Brain microvascular endothelial cell (primary cell): ENCODE measurements around the gene MPC2.
"Not testable (repeated sequence)": the region's sequence is repeated elsewhere in the genome, so short reads cannot be mapped to it uniquely, and the experiment has no call there.

Source experiments
- DNase-seq: peaks from one replicate; pipeline ENCODE4 v3.0.0-alpha.2; 2020
- H3K27ac ChIP-seq: fragments of 250-450 bp; sonication (Bioruptor Pico); 2 replicates; pipeline ENCODE4 v1.5.1; 2020; ENCODE audit warnings: mild to moderate bottlenecking, moderate library complexity
- H3K27me3 ChIP-seq: fragments of 250-450 bp; sonication (Bioruptor Pico); replicated peaks from 2 replicates; pipeline ENCODE4 v1.5.1; 2020; ENCODE audit warnings: mild to moderate bottlenecking
- H3K36me3 ChIP-seq: fragments of 250-450 bp; sonication (Bioruptor Pico); replicated peaks from 2 replicates; pipeline ENCODE4 v1.5.1; 2020; ENCODE audit warnings: mild to moderate bottlenecking
- H3K4me3 ChIP-seq: 2 replicates; pipeline ENCODE4 v1.5.1; 2011; ENCODE audit warnings: low read depth, mild to moderate bottlenecking, control low read depth, low read length, moderate library complexity
- CTCF ChIP-seq: IDR thresholded peaks from 2 replicates; pipeline ENCODE4 v1.5.1; 2011; ENCODE audit warnings: low read depth, mild to moderate bottlenecking, moderate library complexity, low read length, control low read depth, inconsistent platforms; ENCODE audit errors: missing control alignments
- in situ Hi-C: cut with HindIII; loops from 2 replicates; pipeline ENCODE4 v1.10.0; 2017; ENCODE audit warnings: low sequenced_read_pairs, low pct_ligation_motif_present

MPC2 gene

GRCh38 chr1:167899253-167899681 is 37.6 kb downstream of the MPC2 start:
- no peak for DNase-seq
- Histone ChIP-seq H3K36me3 (no peaks in the 10 kb centered on the region), H3K27me3 (no peaks in the 10 kb centered on the region), H3K4me3 (no peak overlapping the region), H3K27ac (no peak overlapping the region)
- in situ Hi-C loops, result no loop called here
- no peak for TF ChIP-seq CTCF

GRCh38 chr1:167898578-167899222 is 38.2 kb downstream of the MPC2 start:
- no peak overlapping the region for H3K4me3 ChIP-seq

GRCh38 chr1:167893798-167894197 is 43.1 kb downstream of the MPC2 start:
- in situ Hi-C loops, result no loop called here
- Histone ChIP-seq H3K4me3 (no peak overlapping the region), H3K27me3 (no peaks in the 10 kb centered on the region), H3K36me3 (no peaks in the 10 kb centered on the region), H3K27ac (no peak overlapping the region)
- no peak for TF ChIP-seq CTCF
- no peak for DNase-seq

More at GRCh38 chr1:167898578-167899222, 38.2 kb downstream of the MPC2 start:
- Histone ChIP-seq H3K27ac (no peak overlapping the region), H3K36me3 (no peaks in the 10 kb centered on the region), H3K27me3 (no peaks in the 10 kb centered on the region)
- in situ Hi-C loops, result no loop called here
- no peak for DNase-seq
- no peak for TF ChIP-seq CTCF

- H3K36me3 ChIP-seq, result no peaks in the 10 kb centered on the region
- in situ Hi-C loops, result no loop called here
Observed at GRCh38 chr1:167890400-167890799, 46.5 kb downstream of the MPC2 start.

DNA sequence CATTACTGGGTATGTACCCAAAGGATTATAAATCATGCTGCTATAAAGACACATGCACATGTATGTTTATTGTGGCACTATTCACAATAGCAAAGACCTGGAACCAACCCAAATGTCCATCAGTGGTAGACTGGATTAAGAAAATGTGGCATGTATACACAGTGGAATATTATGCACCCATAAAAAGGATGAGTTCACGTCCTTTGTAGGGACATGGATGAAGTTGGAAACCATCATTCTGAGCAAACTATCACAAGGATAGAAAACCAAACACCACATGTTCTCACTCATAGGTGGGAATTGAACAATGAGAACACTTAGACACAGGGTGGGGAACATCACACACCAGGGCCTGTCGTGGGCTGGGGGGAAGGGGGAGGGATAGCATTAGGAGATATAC is 49.7 kb downstream of the MPC2 start:
- H3K27me3 ChIP-seq, in situ Hi-C loops, H3K36me3 ChIP-seq, H3K4me3 ChIP-seq, H3K27ac ChIP-seq, DNase-seq: not testable (repeated sequence)

More at GRCh38 chr1:167890400-167890799, 46.5 kb downstream of the MPC2 start:
- Histone ChIP-seq H3K27ac (no peak overlapping the region), H3K27me3 (no peaks in the 10 kb centered on the region), H3K4me3 (no peak overlapping the region)
- TF ChIP-seq CTCF, result no peak
- no peak for DNase-seq

- no peaks in the 10 kb centered on the region for H3K36me3 ChIP-seq
- no peak overlapping the region for H3K27ac ChIP-seq
- no peak for TF ChIP-seq CTCF
- no peaks in the 10 kb centered on the region for H3K27me3 ChIP-seq
- in situ Hi-C loops, result no loop called here
- no peak overlapping the region for H3K4me3 ChIP-seq
- DNase-seq, result no peak
Observed at GRCh38 chr1:167882376-167882775, 54.5 kb downstream of the MPC2 start.
